Measurements from ENCODE around the gene PHAF1.

PHAF1 gene

GRCh38 chr16:67163999-67164558, 54.3 kb downstream of the PHAF1 start:
- Histone ChIP-seq H3K9me3 (no peaks in the 10 kb centered on the region), H3K4me3 (peak overlapping the region; percentile 47 to 51), H3K27me3 (peaks cover 0 to 45% of the 10 kb centered on the region in 2 donors), H3K4me1 (peaks cover 4 to 71% (median 60%) of the 10 kb centered on the region in 4 donors), H3K27ac (peak overlapping the region; percentile 57 to 73), H3K36me3 (no peaks in the 10 kb centered on the region)
- intact Hi-C loops (cut with DNase I; ENCODE audit: low total_unique reads) = loop anchor here (5.0 kb wide), 1 partner anchor 282 kb away; the partner anchor contains the start of gene PDP2
- TF ChIP-seq, protein P1, sequence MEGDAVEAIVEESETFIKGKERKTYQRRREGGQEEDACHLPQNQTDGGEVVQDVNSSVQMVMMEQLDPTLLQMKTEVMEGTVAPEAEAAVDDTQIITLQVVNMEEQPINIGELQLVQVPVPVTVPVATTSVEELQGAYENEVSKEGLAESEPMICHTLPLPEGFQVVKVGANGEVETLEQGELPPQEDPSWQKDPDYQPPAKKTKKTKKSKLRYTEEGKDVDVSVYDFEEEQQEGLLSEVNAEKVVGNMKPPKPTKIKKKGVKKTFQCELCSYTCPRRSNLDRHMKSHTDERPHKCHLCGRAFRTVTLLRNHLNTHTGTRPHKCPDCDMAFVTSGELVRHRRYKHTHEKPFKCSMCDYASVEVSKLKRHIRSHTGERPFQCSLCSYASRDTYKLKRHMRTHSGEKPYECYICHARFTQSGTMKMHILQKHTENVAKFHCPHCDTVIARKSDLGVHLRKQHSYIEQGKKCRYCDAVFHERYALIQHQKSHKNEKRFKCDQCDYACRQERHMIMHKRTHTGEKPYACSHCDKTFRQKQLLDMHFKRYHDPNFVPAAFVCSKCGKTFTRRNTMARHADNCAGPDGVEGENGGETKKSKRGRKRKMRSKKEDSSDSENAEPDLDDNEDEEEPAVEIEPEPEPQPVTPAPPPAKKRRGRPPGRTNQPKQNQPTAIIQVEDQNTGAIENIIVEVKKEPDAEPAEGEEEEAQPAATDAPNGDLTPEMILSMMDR (IDR thresholded peaks at IDR 0.05) = no peak
- no peak for DNase-seq

GRCh38 chr16:67164599-67165061, 54.9 kb downstream of the PHAF1 start, which contains the start of gene HSF4:
Gene HSF4 (plus strand): TSS chr16:67164745. CDS start chr16:67164812, 67 bp downstream.
- Histone ChIP-seq H3K36me3 (no peaks in the 10 kb centered on the region), H3K4me1 (peaks cover 4 to 73% (median 63%) of the 10 kb centered on the region in 4 donors), H3K9me3 (no peaks in the 10 kb centered on the region), H3K4me3 (peak within 1 kb of the TSS; percentile 47 to 51), H3K27ac (peak within 1 kb of the TSS; percentile 57 to 73), H3K27me3 (peaks cover 0 to 45% of the 10 kb centered on the region in 2 donors)
- intact Hi-C loops (cut with DNase I; ENCODE audit: low total_unique reads) = loop anchor here (5.0 kb wide), 1 partner anchor 282 kb away; the partner anchor contains the start of gene PDP2
- TF ChIP-seq, protein P1 (IDR thresholded peaks at IDR 0.05) = no peak
- peak; percentile 69 to 85 for DNase-seq

DNA sequence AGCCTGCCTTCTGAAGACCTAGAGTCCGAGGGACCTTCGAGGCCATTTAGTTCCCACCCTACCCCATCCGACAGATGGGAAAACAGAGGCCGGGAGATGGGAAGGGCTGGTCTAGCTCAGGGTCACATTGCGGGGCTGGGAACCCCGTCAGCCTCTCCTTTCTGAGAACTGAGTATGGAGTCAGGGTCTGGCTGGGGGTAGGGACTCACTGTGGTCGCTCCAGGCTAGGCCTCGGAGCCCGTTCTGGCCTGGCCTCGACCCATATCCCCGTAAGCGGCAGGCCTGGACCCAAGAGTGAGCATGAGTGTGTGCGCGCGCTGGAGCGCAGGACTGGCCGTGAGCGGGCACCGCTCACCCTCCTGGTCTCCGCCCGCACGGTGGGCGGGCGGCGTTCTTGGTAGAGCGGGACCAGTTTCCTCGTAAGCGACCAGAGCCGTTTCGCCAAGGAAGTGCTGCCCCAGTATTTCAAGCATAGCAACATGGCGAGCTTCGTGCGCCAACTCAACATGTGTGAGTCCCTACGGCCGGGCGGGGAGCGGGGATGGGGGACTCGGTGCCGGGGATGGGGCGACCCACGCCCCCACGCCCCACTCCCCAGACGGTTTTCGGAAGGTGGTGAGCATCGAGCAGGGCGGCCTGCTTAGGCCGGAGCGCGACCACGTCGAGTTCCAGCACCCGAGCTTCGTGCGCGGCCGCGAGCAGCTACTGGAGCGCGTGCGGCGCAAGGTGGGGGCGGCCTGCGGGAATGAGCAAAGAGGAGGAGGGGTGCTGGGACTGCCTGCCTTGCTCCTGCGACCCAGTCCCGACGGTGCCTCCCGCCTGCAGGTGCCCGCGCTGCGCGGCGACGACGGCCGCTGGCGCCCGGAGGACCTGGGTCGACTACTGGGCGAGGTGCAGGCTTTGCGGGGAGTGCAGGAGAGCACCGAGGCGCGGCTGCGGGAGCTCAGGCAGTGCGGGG, 55.7 kb downstream of the PHAF1 start:
- H3K4me3 ChIP-seq = peak overlapping the region; percentile 47 to 51
- H3K36me3 ChIP-seq = no peaks in the 10 kb centered on the region
- no peak for DNase-seq
- intact Hi-C loops (cut with DNase I; ENCODE audit: low total_unique reads) = no loop called here
- no peaks in the 10 kb centered on the region for H3K9me3 ChIP-seq
- TF ChIP-seq, protein P1 (IDR thresholded peaks at IDR 0.05) = no peak
- peaks cover 4 to 75% (median 68%) of the 10 kb centered on the region in 4 donors for H3K4me1 ChIP-seq
- H3K27ac ChIP-seq = peak overlapping the region; percentile 57 to 73
- H3K27me3 ChIP-seq = peaks cover 0 to 45% of the 10 kb centered on the region in 2 donors

GRCh38 chr16:67166110-67166547, 56.4 kb downstream of the PHAF1 start:
- intact Hi-C loops (cut with DNase I; ENCODE audit: low total_unique reads) = no loop called here
- H3K4me1 ChIP-seq = peaks cover 4 to 77% (median 68%) of the 10 kb centered on the region in 4 donors
- H3K27me3 ChIP-seq = peaks cover 0 to 45% of the 10 kb centered on the region in 2 donors
- H3K27ac ChIP-seq = peak overlapping the region in 1 of 2 donors; percentile 73
- DNase-seq = no peak
- TF ChIP-seq, protein P1 (IDR thresholded peaks at IDR 0.05) = no peak
- no peaks in the 10 kb centered on the region for H3K36me3 ChIP-seq
- H3K4me3 ChIP-seq = no peak overlapping the region
- H3K9me3 ChIP-seq = no peaks in the 10 kb centered on the region

- peak overlapping the region in 1 of 2 donors; percentile 11 for H3K27ac ChIP-seq
- H3K4me3 ChIP-seq = no peak overlapping the region
- TF ChIP-seq, protein P1 (IDR thresholded peaks at IDR 0.05) = no peak
- H3K27me3 ChIP-seq = peaks cover 0 to 42% of the 10 kb centered on the region in 2 donors
- no peaks in the 10 kb centered on the region for H3K9me3 ChIP-seq
- no peaks in the 10 kb centered on the region for H3K36me3 ChIP-seq
- intact Hi-C loops (cut with DNase I; ENCODE audit: low total_unique reads) = no loop called here
- no peak for DNase-seq
- peaks cover 4 to 77% (median 67%) of the 10 kb centered on the region in 4 donors for H3K4me1 ChIP-seq
These were observed 56.9 kb downstream of the PHAF1 start for GRCh38 chr16:67166598-67167168.
